Erythroblast (primary cell): Measurements from ENCODE around the gene ZNF888.
A peak's percentile ranks its signal among the peaks of the same experiment; 100 is the strongest.

Experiments
- DNase-seq, 2 experiments: peaks; one replicate each; lab custom pipeline; 2025; lab: John Stamatoyannopoulos, UW
- GATA1 ChIP-seq: IDR thresholded peaks from 2 replicates; pipeline ENCODE4 v1.6.1; 2011; ENCODE audit warnings: low read depth, mild to moderate bottlenecking, control low read depth, low read length, moderate library complexity
- POLR2A ChIP-seq: IDR thresholded peaks from 2 replicates; pipeline ENCODE4 v1.6.1; 2011; ENCODE audit warnings: mild to moderate bottlenecking, low read length

ZNF888 gene

DNA sequence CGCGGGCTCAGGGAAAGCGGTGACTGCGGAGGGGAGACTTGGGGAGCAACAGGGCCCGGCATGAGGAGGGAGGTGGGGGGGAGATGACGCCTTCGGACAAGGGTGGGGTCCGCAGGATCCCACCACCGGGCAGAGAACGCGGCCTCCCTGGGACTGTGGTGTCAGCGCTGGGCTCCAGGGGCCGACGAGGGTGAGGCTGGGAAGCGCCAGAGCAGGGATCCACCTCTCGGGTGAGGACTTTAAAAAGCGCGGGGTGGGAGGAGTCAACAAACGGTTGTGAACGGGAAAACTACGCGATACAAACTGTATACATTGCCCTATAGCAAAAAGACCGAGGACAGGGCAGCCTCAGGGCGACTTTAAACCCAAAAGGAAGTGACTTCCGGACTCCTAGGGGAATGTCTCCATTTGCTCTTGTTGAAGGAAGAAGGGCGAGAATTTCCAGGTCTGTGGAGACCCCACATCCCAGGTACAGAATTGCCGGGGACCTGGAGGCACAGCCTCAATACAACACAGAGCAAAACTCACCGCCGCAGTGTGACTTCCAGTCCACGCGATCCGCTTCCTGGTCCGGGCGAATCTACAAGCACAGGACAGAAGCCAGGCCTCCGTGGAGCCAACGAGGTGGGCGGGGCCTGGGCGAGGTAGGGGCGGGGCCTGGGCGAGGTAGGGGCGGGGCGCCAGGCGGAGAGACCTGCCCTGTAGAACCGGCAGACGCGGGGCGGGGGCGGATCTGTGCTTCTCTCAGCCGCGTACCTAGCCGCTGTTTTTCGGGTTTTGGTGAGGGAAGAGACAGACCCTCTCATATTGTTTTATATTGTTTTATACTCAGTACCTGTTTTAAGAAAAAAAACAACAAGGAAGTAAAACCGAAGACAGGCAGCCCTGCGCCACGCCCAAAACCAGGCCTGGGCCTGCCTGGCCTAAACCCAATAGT is at the start of gene ZNF888:
Gene ZNF888, minus strand, starts transcription at position 588 of the 937 bp plus-strand sequence. CDS start 5,555 bp downstream, outside the sequence.
- DNase-seq: peak; percentile 90 to 93
- TF ChIP-seq POLR2A (peak; percentile 82), GATA1 (no peak)

DNA sequence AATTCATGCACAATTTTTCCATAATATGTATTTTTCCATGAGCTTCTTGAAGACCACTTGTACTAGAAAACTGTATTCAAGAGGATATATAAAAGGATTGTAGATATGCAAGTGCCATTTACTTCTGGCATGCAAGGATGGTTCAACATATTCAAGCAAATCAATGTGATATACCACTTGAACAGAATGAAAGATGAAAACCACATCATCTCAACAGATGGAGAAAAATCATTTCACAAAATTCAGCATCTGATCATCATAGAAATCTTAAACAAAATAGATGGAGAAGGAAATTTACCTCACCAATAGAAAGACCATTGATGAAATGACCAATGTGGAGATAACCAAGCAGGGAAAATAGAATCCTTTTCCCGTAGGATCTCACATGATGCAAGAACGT is 44.5 kb upstream of the ZNF888 start:
- no peak for TF ChIP-seq POLR2A
- TF ChIP-seq GATA1: no peak
- DNase-seq: no peak

DNA sequence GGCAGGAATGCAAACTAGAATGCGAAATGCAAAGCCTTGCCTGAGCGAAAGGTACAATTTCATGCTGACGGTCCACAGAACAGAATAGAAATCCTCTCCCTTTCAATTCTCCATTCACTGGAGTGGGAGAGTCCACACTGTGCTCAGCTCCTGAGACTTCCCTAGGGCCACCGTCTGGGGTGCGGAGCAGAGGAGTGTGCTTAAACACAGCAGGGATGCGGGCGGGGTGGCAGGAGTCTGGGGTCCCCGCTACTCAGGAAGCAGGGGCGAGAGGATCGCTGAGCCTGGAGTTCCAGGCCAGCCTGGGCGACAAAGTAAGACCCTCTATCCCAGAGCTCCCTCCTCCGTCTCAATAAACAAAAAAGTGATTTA is 40.0 kb upstream of the ZNF888 start:
- peak in 1 of 2 experiments; percentile 51 for DNase-seq
- TF ChIP-seq POLR2A (no peak), GATA1 (no peak)

DNA sequence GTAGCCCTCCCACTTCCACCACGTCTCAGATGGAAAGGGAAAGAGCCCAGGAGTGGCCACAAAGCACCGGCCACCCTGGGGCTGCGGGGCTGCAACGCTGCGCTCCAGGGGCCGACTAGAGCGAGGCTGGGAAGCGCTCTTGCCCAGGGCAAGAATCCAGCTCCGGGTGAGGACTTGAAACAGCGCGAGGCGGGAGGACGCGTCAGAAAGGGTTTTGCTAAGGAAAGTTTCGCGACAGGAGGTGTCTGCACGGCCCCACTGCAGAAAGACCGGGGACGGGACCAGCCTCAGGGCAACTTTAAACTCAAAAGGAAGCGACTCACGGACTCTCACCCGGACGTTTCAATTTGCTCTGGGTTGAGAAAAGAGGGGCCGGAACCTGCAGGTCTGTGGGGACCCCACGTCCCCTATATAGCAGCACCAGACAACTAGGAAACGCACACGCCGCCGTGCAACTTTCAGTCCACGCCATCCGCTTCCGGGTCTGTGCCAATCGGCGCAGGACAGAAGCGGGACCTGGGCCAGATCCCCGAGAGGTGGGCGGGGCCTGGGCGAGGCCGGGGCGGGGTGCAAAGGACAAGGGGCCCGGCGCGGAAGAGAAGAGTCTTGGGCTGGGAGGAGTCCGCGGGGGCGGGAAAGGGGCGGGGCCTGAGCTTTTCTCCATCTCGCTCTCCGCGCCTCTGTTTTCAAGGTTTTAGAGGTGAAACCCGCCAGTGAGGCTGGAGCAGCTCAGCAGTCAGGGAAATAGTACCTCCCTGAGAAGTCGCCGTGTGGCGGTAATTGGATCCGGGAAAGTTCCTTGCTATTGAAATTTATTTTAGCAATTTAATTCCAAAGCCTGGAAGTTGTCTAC is 39.4 kb upstream of the ZNF888 start, which contains the start of gene ZNF816:
Gene ZNF816, minus strand, starts transcription at position 488 of the 853 bp plus-strand sequence. CDS start 6,792 bp downstream, outside the sequence.
- peak; percentile 95 to 96 for DNase-seq
- TF ChIP-seq POLR2A (peak; percentile 69), GATA1 (no peak)

DNA sequence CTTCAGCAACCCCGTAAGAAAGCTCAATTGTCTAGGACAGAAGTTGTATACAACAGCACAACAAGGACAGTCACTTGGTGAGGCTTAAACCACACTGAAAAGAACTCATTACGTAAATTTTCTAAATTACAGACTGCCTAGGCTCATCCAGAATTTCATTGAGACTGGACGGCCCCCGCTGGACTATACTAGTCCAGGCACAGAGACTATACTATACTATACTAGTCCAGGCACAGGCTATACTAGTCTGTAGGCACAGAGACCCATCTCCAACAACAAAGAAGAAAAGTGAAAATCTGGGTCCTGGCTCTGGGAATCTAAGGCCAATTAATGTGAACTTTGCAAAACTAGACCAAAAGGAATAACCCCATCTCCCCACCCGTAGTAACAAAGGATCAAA is 38.8 kb upstream of the ZNF888 start:
- DNase-seq: no peak
- TF ChIP-seq GATA1 (no peak), POLR2A (no peak)

DNA sequence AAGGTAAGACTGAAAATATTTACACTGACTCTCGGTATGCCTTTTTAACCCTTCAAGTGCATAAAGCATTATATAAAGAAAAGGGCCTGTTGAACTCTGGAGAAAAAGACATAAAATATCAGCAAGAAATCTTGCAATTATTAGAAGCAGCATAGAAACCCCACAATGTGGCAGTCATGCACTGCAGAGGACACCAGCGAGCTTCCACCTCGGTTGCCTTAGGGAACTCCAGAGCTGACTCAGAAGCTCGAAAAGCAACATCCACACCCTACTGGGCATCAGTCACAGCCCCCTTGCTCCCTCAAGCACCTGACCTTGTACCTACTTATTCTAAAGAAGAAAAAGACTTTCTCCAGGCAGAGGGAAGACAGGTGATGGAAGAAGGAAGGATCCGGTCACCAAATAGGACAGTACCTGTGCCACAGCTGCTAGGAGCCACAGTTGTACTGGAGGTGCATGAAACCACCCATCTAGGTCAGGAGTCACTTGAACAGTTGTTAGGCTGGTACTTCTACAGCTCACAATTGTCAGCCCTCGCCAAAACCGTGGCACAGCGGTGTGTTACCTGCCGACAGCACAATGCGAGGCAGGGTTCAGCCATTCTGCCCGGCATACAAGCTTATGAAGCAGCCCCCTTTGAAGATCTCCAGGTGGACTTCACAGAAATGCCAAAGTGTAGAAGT is 36.5 kb upstream of the ZNF888 start:
- DNase-seq: no peak
- TF ChIP-seq POLR2A (no peak), GATA1 (no peak)

DNA sequence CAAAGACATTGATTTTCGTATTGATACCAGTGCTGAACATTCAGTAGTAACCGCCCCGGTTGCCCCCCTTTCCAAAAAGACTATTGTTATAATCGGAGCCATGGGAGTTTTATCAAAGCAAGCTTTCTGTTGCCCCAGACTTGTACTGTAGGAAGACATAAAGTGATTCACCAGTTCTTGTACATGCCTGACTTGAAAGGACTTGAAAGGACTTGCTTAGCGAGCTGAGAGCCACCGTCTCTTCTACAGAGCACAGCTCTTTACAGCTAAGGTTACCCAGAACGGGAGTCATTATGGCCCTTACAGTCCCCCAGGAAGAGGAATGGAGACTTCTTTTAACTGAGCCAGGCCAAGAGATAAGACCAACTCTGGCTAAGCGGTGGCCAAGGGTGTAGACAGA is 34.4 kb upstream of the ZNF888 start:
- no peak for DNase-seq
- TF ChIP-seq GATA1 (no peak), POLR2A (no peak)

DNA sequence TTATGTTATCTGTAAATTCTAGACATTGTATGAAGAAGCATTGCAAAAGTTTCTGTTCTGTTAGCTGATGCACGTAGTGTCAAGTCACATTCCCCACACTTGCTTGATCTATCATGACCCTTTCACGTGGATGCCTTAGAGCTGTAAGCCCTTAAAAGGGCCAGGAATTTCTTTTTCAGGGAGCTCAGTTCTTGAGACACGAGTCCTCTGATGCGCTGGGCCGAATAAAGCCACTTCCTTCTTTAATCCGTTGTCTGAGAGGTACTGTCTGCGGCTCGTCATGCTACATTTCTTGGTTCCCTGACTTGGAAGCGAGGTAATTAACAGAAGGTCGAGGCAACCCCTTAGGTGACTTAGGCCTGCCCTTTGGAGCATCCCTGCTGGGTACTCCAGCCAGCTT is 33.7 kb upstream of the ZNF888 start:
- no peak for DNase-seq
- no peak for TF ChIP-seq GATA1
- no peak for TF ChIP-seq POLR2A

DNA sequence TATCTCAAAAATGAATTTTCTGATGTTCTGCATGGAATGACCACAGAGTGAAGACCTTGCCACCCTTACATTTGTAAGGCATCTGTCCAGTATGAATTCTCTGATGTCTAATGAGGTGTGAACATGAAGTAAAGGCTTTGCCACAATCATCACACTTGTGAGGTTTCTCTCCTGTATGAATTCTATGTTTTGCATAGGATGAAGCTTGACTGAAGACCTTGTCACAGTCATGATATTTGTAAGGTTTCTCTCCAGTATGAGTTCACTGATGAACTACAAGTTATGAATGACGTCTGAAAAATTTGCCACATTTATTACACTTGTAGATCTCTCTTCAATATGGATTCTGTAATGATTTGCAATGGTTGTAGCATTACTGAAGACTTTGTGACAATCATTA is 26.2 kb upstream of the ZNF888 start:
- no peak for DNase-seq
- TF ChIP-seq GATA1: no peak
- TF ChIP-seq POLR2A: no peak

DNA sequence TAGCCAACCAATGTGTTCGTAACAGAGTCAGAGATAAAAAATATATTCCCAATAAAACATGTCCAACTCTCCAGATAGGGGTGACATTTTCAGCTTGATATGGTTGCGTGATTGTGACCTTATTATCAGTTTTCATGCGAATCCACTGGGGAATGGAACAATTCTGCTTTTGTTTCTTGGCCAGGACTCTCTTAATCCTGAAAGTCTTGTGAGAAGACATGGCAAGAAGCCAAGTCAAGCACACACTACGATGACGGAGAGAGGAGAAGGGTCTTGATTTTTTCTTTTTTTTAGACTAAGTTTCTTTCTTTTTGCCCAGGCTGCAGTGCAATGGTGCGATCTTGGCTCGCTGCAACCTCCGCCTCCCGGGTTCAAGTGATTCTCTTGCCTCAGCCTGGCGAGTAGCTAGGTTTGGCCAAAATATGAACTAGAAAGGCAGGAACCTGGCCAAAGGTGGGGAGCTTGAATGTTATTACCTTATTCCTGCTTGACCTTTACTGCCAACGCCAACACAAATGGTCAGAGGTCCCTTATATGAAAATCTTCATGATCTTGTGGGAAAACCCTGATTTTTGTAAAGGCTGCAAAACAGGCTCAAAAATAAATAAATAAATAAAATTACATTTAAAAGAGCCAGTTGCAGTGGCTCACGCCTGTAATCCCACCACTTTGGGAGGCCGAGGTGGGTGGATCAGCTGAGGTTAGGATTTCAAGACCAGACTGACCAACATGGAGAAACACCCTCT is 25.0 kb upstream of the ZNF888 start:
- no peak for DNase-seq
- TF ChIP-seq GATA1 (no peak), POLR2A (no peak)

DNA sequence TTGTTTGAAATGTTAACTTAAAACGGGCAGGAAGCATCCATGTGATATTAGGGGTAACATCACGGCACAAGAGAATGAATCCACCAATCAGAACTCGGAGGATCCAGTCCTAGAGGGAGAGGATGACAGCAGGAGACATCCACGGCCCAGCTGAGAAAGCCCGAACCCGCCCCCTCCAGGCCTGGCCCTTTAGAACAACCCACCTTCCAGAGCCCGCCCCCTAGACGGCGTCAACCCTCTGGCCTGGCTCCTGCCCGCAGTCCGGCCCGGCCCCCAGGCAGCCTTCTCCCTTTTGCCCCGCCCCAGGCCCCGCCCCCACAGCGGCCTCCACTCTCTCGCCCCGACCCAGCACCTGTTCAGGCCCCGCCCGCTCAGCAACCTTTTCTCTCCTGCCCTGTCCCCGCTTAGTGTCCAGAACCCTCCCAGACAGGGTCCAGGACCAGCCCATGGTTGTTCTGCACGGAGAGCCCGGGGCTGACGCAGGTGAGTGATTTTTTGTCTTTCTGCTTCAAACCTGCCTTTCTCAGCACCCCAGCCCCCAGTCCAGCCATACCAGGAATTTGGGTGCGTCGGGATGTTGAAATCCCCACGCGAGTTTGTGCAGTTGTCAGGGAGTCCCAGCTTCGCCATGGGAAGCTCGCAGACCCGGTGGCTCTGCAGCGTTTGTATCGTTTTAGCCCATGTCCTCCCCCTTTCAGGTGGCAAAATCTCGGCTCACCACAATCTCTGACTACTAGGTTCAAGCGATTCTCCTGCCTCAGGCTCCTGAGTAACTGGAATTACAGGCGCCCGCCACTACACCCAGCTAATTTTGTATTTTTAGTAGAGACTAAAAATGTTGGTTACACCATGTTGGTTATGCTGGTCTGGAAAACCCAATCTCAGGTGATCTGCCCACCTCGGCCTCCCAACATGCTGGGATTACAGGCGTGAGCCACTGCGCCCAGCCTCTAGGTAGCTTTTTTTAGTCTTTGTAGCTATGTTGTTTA is 23.4 kb upstream of the ZNF888 start:
- DNase-seq: no peak
- TF ChIP-seq POLR2A (no peak), GATA1 (no peak)
